A549 (cell line): ENCODE measurements around the gene PTGER3.

Experiments
- CBX8 ChIP-seq: fragments of 200-600 bp; sonication (generic); IDR thresholded peaks from 2 replicates; pipeline ENCODE4 v1.6.1; 2016
- EP300 ChIP-seq, 2 experiments: fragments of >200 bp; sonication (Bioruptor Twin); formaldehyde crosslinking; IDR thresholded peaks; 2 replicates in 1 of 2; 3 replicates in 1 of 2; pipeline ENCODE4 v1.6.1; 2016 to 2017
- RNF2 ChIP-seq: fragments of 200-600 bp; sonication (generic); IDR thresholded peaks from 2 replicates; pipeline ENCODE4 v1.6.1; 2016; ENCODE audit warnings: low read depth, mild to moderate bottlenecking, antibody characterized with exemption, moderate library complexity, borderline replicate concordance
- USF2 ChIP-seq: fragments of 450-650 bp; IDR thresholded peaks from 2 replicates; pipeline ENCODE4 v1.6.1; 2014; ENCODE audit warnings: antibody characterized with exemption
- TF ChIP-seq, protein P1 (sequence below): fragments of >200 bp; sonication (Bioruptor Twin); formaldehyde crosslinking; IDR thresholded peaks from 3 replicates; pipeline ENCODE4 v1.5.1; 2016

GRCh38 chr1:71046891-71047634, 553 bp downstream of the PTGER3 start:
- TF ChIP-seq, protein P1, sequence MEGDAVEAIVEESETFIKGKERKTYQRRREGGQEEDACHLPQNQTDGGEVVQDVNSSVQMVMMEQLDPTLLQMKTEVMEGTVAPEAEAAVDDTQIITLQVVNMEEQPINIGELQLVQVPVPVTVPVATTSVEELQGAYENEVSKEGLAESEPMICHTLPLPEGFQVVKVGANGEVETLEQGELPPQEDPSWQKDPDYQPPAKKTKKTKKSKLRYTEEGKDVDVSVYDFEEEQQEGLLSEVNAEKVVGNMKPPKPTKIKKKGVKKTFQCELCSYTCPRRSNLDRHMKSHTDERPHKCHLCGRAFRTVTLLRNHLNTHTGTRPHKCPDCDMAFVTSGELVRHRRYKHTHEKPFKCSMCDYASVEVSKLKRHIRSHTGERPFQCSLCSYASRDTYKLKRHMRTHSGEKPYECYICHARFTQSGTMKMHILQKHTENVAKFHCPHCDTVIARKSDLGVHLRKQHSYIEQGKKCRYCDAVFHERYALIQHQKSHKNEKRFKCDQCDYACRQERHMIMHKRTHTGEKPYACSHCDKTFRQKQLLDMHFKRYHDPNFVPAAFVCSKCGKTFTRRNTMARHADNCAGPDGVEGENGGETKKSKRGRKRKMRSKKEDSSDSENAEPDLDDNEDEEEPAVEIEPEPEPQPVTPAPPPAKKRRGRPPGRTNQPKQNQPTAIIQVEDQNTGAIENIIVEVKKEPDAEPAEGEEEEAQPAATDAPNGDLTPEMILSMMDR: no peak
- TF ChIP-seq EP300 (IDR thresholded peaks at IDR 0.05) (no peak), USF2 (no peak), RNF2 (no peak), CBX8 (no peak)
